GM12878 (cell line): ENCODE data around the gene TXN2. TPM values are rescaled to one million over a fixed set of nuclear protein-coding genes. Genes with fewer than 3 reads are reported as not detected.

ENCODE experiments used
- BRCA1 ChIP-seq: IDR thresholded peaks from 2 replicates; pipeline ENCODE4 v1.6.1; 2011; ENCODE audit warnings: low read depth, low read length, improper control_type of control experiment
- CREM ChIP-seq: IDR thresholded peaks from 2 replicates; pipeline ENCODE4 v1.6.1; 2014; ENCODE audit warnings: antibody characterized with exemption, low read depth
- CTCF ChIP-seq, 3 experiments: IDR thresholded peaks in 2 of 3; conservative IDR thresholded peaks in 1 of 3; 2 replicates each; pipeline ENCODE4 v1.5.1; 2011; ENCODE audit warnings: low read depth in 3 of 3, low read length in 3 of 3, mild to moderate bottlenecking in 3 of 3, control low read depth in 2 of 3, moderate library complexity in 2 of 3, inconsistent platforms in 1 of 3, mixed read lengths in 1 of 3; ENCODE audit not compliant: control insufficient read depth in 2 of 3, insufficient read depth in 1 of 3; ENCODE audit errors: extremely low read depth in 1 of 3
- EP300 ChIP-seq, 2 experiments: fragments of 150-350 bp in 1 of 2; IDR thresholded peaks; 2 replicates each; pipeline ENCODE4 v1.6.1; 2011 to 2012; ENCODE audit warnings: low read depth in 2 of 2, low read length in 2 of 2, borderline replicate concordance in 1 of 2, improper control_type of control experiment in 1 of 2, inconsistent platforms in 1 of 2; ENCODE audit not compliant: control insufficient read depth in 1 of 2
- ETV6 ChIP-seq, 2 experiments: fragments of 450-650 bp in 1 of 2; IDR thresholded peaks in 1 of 2; conservative IDR thresholded peaks in 1 of 2; 2 replicates each; pipeline ENCODE4 v1.6.1; 2014; ENCODE audit warnings: antibody characterized with exemption in 1 of 2, borderline replicate concordance in 1 of 2, low read depth in 1 of 2, mild to moderate bottlenecking in 1 of 2, moderate library complexity in 1 of 2
- HDAC2 ChIP-seq: fragments of 200-600 bp; sonication (generic); IDR thresholded peaks from 2 replicates; pipeline ENCODE4 v1.6.1; 2017
- HDGF ChIP-seq: fragments of 450-650 bp; IDR thresholded peaks from 2 replicates; pipeline ENCODE4 v1.6.1; 2016; ENCODE audit warnings: antibody characterized with exemption
- HSF1 ChIP-seq: fragments of 150-350 bp; IDR thresholded peaks from 2 replicates; pipeline ENCODE4 v1.6.1; 2014; ENCODE audit warnings: mild to moderate bottlenecking, low read depth, low read length
- IRF4 ChIP-seq: IDR thresholded peaks from 2 replicates; pipeline ENCODE4 v1.6.1; 2011; ENCODE audit warnings: low read depth, low read length
- MAX ChIP-seq: IDR thresholded peaks from 2 replicates; pipeline ENCODE4 v1.6.1; 2012; ENCODE audit warnings: low read depth, low read length, improper control_type of control experiment
- NRF1 ChIP-seq: conservative IDR thresholded peaks from 2 replicates; pipeline ENCODE4 v1.6.1; 2011; ENCODE audit warnings: mild to moderate bottlenecking, low read depth, low read length, improper control_type of control experiment
- RAD21 ChIP-seq: IDR thresholded peaks from 2 replicates; pipeline ENCODE4 v1.6.1; 2011; ENCODE audit warnings: mild to moderate bottlenecking, low read depth, low read length, moderate library complexity; ENCODE audit not compliant: insufficient read depth
- SIX5 ChIP-seq: IDR thresholded peaks from 2 replicates; pipeline ENCODE4 v1.6.1; 2011; ENCODE audit warnings: mild to moderate bottlenecking, low read depth, low read length, moderate library complexity; ENCODE audit not compliant: severe bottlenecking
- SMAD1 ChIP-seq: fragments of 450-650 bp; IDR thresholded peaks from 2 replicates; pipeline ENCODE4 v1.6.1; 2018; ENCODE audit warnings: mild to moderate bottlenecking, low read depth; ENCODE audit not compliant: partially characterized antibody
- SMARCA5 ChIP-seq: fragments of 450-650 bp; IDR thresholded peaks from 2 replicates; pipeline ENCODE4 v1.6.1; 2017; ENCODE audit warnings: mild to moderate bottlenecking
- SPI1 ChIP-seq: IDR thresholded peaks from 2 replicates; pipeline ENCODE4 v1.6.1; 2011; ENCODE audit warnings: low read depth, mild to moderate bottlenecking, low read length, moderate library complexity, borderline replicate concordance; ENCODE audit not compliant: insufficient read depth
- TARDBP ChIP-seq: IDR thresholded peaks from 2 replicates; pipeline ENCODE4 v1.6.1; 2016; ENCODE audit warnings: borderline replicate concordance
- TCF3 ChIP-seq: IDR thresholded peaks from 2 replicates; pipeline ENCODE4 v1.6.1; 2012; ENCODE audit warnings: low read depth, mild to moderate bottlenecking, low read length, borderline replicate concordance; ENCODE audit not compliant: insufficient read depth
- TCF7 ChIP-seq: IDR thresholded peaks from 2 replicates; pipeline ENCODE4 v1.6.1; 2014; ENCODE audit warnings: antibody characterized with exemption, borderline replicate concordance
- YBX1 ChIP-seq: fragments of 450-650 bp; IDR thresholded peaks from 2 replicates; pipeline ENCODE4 v1.6.1; 2016; ENCODE audit warnings: antibody characterized with exemption
- ZNF207 ChIP-seq: fragments of 450-650 bp; IDR thresholded peaks from 2 replicates; pipeline ENCODE4 v1.6.1; 2014; ENCODE audit warnings: antibody characterized with exemption, mild to moderate bottlenecking, borderline replicate concordance
- ZNF384 ChIP-seq: IDR thresholded peaks from 2 replicates; pipeline ENCODE4 v1.6.1; 2012; ENCODE audit warnings: low read depth, mild to moderate bottlenecking, low read length, improper control_type of control experiment, borderline replicate concordance
- polyA plus RNA-seq, 11 experiments: library from polyadenylated mRNA; depleted of rRNA in 4 of 11; unstranded in 6 of 11; stranded (reverse) in 5 of 11; fragments of >200 nt; fragmentation: Nextera tagmentation in 4 of 11; fragmentation: Illumina TruSeq in 1 of 11; extraction: Ambion mirVana in 4 of 11; extraction: Trizol in 1 of 11; gene quantifications; 1 replicate in 1 of 11; 2 replicates in 10 of 11; pipeline versions ENCODE4 v1.2.1 to v1.2.3, GENCODE V29; 2011 to 2016; ENCODE audit warnings: inconsistent platforms in 2 of 11, missing spikeins in 2 of 11, low read depth in 1 of 11
- total RNA-seq, 4 experiments: library from RNA; depleted of rRNA in 3 of 4; stranded (reverse); fragments of >200 nt in 3 of 4; fragmentation: Illumina TruSeq in 1 of 4; extraction: Trizol in 1 of 4; gene quantifications; 2 replicates each; pipeline versions ENCODE4 v1.2.1 to v1.2.3, GENCODE V29; 2013 to 2021
- TF ChIP-seq, protein P1 (sequence below): fragments of 450-650 bp; IDR thresholded peaks from 2 replicates; pipeline ENCODE4 v1.6.1; 2014; ENCODE audit warnings: mild to moderate bottlenecking
- TF ChIP-seq, protein P2 (sequence below): IDR thresholded peaks from 2 replicates; pipeline ENCODE4 v1.6.1; 2011; ENCODE audit warnings: borderline replicate concordance, low read depth, mild to moderate bottlenecking, moderate library complexity, mixed read lengths, low read length; ENCODE audit not compliant: insufficient read depth; ENCODE audit errors: extremely low read length

TXN2 gene
- total and polyA plus RNA-seq, 10 of the 15 experiments (the other 5 are each of a cell fraction or from before 2014, with no cell fraction given) = 70.2 to 350 (median 183) TPM

DNA sequence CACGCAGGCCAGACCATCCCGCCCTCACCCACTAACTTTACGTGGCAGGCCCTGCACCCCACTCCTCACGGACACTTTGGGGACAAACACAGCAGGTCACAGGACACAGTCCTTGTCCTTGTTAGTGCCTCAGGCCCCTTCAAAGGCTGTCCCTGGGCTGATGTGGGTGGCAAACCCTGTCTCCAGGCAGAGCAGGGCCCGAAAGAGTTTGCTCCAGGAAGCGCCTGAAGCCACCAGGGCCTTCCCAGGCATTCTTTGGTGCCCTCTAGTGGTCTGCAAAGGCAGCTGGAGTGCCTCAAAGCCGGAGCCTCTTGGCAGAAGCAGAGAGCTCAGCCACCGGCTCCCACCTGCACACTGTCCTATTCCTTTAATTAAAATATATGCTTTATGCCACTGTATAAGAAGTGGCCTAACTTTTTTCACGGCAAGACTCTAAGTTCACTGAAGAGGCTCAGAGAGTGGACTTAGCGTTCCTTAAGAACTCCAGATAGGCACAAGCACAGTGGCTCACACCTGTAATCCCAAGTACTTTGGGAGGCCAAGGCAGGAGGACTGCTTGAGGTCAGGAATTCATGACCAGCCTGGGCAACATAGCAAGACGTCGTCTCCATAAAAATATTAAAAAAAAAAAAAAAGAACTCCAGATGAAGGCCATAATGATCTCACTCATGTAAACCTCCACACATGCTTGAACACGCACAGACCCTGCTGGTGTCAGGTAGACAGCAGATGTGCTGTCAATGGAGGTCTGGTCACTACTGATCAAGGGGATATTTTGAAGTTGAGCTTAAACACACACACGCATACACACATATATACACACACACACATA, 11.1 kb downstream of the TXN2 start (continued):
- TF ChIP-seq NRF1 (no peak), IRF4 (no peak), RAD21 (peak; percentile 96), ZNF384 (no peak), YBX1 (no peak), SMARCA5 (peak; percentile 67; the same call in 1 of the 2 replicates), SIX5 (no peak), ZNF207 (0 out of 2 replicates have a peak, but pooled peaks have one; percentile 64), MAX (no peak), SMAD1 (no peak), EP300 (IDR thresholded peaks at IDR 0.05; ENCODE audit: borderline replicate concordance in 1 of 2, control insufficient read depth in 1 of 2, low read depth in 2 of 2, low read length in 2 of 2) (no peak), CREM (no peak), TARDBP (no peak), TCF7 (no peak), ETV6 (conservative IDR thresholded peaks at IDR 0.05 in 1 of 2, IDR thresholded peaks at IDR 0.05 in 1 of 2; ENCODE audit: borderline replicate concordance in 1 of 2, low read depth in 1 of 2) (no peak), SPI1 (no peak), HDGF (peak; percentile 84), CTCF (IDR thresholded peaks at IDR 0.05 in 2 of 3, conservative IDR thresholded peaks at IDR 0.05 in 1 of 3; ENCODE audit: control insufficient read depth in 2 of 3, extremely low read depth in 1 of 3, insufficient read depth in 1 of 3, low read depth in 3 of 3, low read length in 3 of 3) (peak; percentile 96 to 98 (median 98)), HDAC2 (no peak), HSF1 (no peak), TCF3 (peak; percentile 36; the same call in 1 of the 2 replicates), BRCA1 (no peak)
- TF ChIP-seq, protein P1, sequence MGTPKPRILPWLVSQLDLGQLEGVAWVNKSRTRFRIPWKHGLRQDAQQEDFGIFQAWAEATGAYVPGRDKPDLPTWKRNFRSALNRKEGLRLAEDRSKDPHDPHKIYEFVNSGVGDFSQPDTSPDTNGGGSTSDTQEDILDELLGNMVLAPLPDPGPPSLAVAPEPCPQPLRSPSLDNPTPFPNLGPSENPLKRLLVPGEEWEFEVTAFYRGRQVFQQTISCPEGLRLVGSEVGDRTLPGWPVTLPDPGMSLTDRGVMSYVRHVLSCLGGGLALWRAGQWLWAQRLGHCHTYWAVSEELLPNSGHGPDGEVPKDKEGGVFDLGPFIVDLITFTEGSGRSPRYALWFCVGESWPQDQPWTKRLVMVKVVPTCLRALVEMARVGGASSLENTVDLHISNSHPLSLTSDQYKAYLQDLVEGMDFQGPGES = no peak
- TF ChIP-seq, protein P2, sequence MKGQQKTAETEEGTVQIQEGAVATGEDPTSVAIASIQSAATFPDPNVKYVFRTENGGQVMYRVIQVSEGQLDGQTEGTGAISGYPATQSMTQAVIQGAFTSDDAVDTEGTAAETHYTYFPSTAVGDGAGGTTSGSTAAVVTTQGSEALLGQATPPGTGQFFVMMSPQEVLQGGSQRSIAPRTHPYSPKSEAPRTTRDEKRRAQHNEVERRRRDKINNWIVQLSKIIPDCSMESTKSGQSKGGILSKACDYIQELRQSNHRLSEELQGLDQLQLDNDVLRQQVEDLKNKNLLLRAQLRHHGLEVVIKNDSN = no peak
